CD14-positive monocyte (primary cell): ENCODE measurements around the gene GRIK4. TPM values are rescaled to one million over a fixed set of nuclear protein-coding genes. Genes with fewer than 3 reads are reported as not detected.

ENCODE experiments used
- DNase-seq, 3 donors: peaks; one replicate each; pipeline ENCODE4 v3.0.0-alpha.2; 2011 to 2022
- H2AFZ ChIP-seq: 2 replicates; pipeline ENCODE4 v1.6.0; 2012; ENCODE audit warnings: mild to moderate bottlenecking, low read depth, low read length, inconsistent platforms; ENCODE audit not compliant: insufficient read depth, poor library complexity, severe bottlenecking
- H3K27ac ChIP-seq, 2 donors: 1 replicate in 1 of 2; 2 replicates in 1 of 2; pipeline ENCODE4 v1.5.1; 2012 to 2013; ENCODE audit warnings: low read length in 2 of 2, control low read depth in 1 of 2, inconsistent platforms in 1 of 2, low read depth in 1 of 2, mild to moderate bottlenecking in 1 of 2
- H3K27me3 ChIP-seq, 2 donors: one replicate each; pipeline versions ENCODE4 v1.6.0 to v1.6.1; 2011 to 2013; ENCODE audit warnings: low read length in 2 of 2; ENCODE audit not compliant: control insufficient read depth in 2 of 2, insufficient read depth in 2 of 2
- H3K36me3 ChIP-seq, 2 donors: replicated peaks in 1 of 2; 1 replicate in 1 of 2; 2 replicates in 1 of 2; pipeline versions ENCODE4 v1.5.1 to v1.6.1; 2012 to 2013; ENCODE audit warnings: low read length in 2 of 2, control low read depth in 1 of 2, inconsistent platforms in 1 of 2, mild to moderate bottlenecking in 1 of 2; ENCODE audit not compliant: insufficient read depth in 2 of 2, control insufficient read depth in 1 of 2
- H3K4me1 ChIP-seq, 2 donors: 1 replicate in 1 of 2; 2 replicates in 1 of 2; pipeline versions ENCODE4 v1.5.1 to v1.6.1; 2012 to 2013; ENCODE audit warnings: low read length in 2 of 2, control low read depth in 1 of 2, inconsistent platforms in 1 of 2, mild to moderate bottlenecking in 1 of 2, moderate library complexity in 1 of 2; ENCODE audit not compliant: insufficient read depth in 2 of 2, control insufficient read depth in 1 of 2
- H3K4me2 ChIP-seq: replicated peaks from 2 replicates; pipeline ENCODE3; 2012; ENCODE audit warnings: low read length, moderate library complexity, mild to moderate bottlenecking; ENCODE audit not compliant: poor library complexity, severe bottlenecking; ENCODE audit errors: extremely low read depth
- H3K4me3 ChIP-seq, 3 experiments: fragments of 200-600 bp in 1 of 3; sonication (generic) in 1 of 3; replicated peaks in 1 of 3; 1 replicate in 2 of 3; 2 replicates in 1 of 3; pipeline ENCODE4 v1.5.1; 2011 to 2013; ENCODE audit warnings: low read length in 3 of 3, mild to moderate bottlenecking in 3 of 3, control low read depth in 2 of 3, low read depth in 2 of 3, inconsistent platforms in 1 of 3, moderate library complexity in 1 of 3
- H3K79me2 ChIP-seq: 2 replicates; pipeline ENCODE4 v1.6.0; 2012; ENCODE audit warnings: mild to moderate bottlenecking, control low read depth, inconsistent platforms, low read length, moderate library complexity; ENCODE audit not compliant: insufficient read depth
- H3K9ac ChIP-seq: 2 replicates; pipeline ENCODE4 v1.6.0; 2017; ENCODE audit warnings: low read length, mild to moderate bottlenecking; ENCODE audit not compliant: insufficient read depth, poor library complexity, severe bottlenecking
- H3K9me3 ChIP-seq, 2 donors: replicated peaks in 1 of 2; 1 replicate in 1 of 2; 2 replicates in 1 of 2; pipeline versions ENCODE4 v1.5.1 to v1.6.1; 2012 to 2013; ENCODE audit warnings: low read length in 2 of 2, control low read depth in 1 of 2; ENCODE audit not compliant: control insufficient read depth in 1 of 2, insufficient read depth in 1 of 2
- H4K20me1 ChIP-seq: 2 replicates; pipeline ENCODE4 v1.6.0; 2012; ENCODE audit warnings: mild to moderate bottlenecking, low read length, control low read depth, moderate library complexity; ENCODE audit not compliant: insufficient read depth
- H3K27ac Mint-ChIP-seq, 7 donors: one replicate each; pipeline ENCODE4 v1.8.0; 2020; ENCODE audit warnings: mild to moderate bottlenecking in 7 of 7, mixed read lengths in 7 of 7, moderate library complexity in 6 of 7, inconsistent platforms in 2 of 7
- H3K27me3 Mint-ChIP-seq, 3 donors: one replicate each; pipeline ENCODE4 v1.8.0; 2021 to 2022; ENCODE audit warnings: low read depth in 3 of 3, mild to moderate bottlenecking in 3 of 3, mixed read lengths in 3 of 3, moderate library complexity in 3 of 3, inconsistent platforms in 1 of 3
- H3K36me3 Mint-ChIP-seq, 2 donors: one replicate each; pipeline ENCODE4 v1.8.0; 2020; ENCODE audit warnings: mixed read lengths in 2 of 2, inconsistent platforms in 1 of 2, mild to moderate bottlenecking in 1 of 2
- H3K4me1 Mint-ChIP-seq: one replicate; pipeline ENCODE4 v1.8.0; 2020; ENCODE audit warnings: mild to moderate bottlenecking, mixed read lengths
- H3K4me3 Mint-ChIP-seq, 2 donors: one replicate each; pipeline ENCODE4 v1.8.0; 2020; ENCODE audit warnings: mild to moderate bottlenecking in 2 of 2, mixed read lengths in 2 of 2, moderate library complexity in 1 of 2
- H3K9me3 Mint-ChIP-seq, 7 donors: one replicate each; pipeline ENCODE4 v1.8.0; 2020 to 2022; ENCODE audit warnings: mixed read lengths in 7 of 7, mild to moderate bottlenecking in 6 of 7, moderate library complexity in 6 of 7, inconsistent platforms in 2 of 7
- CTCF ChIP-seq: fragments of 200-600 bp; IDR thresholded peaks from one replicate; pipeline ENCODE4 v1.8.0; 2022; ENCODE audit warnings: antibody characterized with exemption, mild to moderate bottlenecking
- WGBS: methylation state at CpG from one replicate; pipeline ENCODE4 v1.1.5; 2013; ENCODE audit warnings: missing lambda C conversion rate; ENCODE audit not compliant: insufficient coverage; 5-methylcytosine and 5-hydroxymethylcytosine counted together
- intact Hi-C, 2 donors: fragments of 100-400 bp; cut with micrococcal nuclease; formaldehyde crosslinking; loops; one replicate each; pipeline versions ENCODE4 v1.15.0 to v1.15.1; 2023
- polyA plus RNA-seq, 3 donors: library from polyadenylated mRNA; depleted of rRNA in 1 of 3; unstranded in 2 of 3; stranded (reverse) in 1 of 3; fragments of 300-500 nt in 2 of 3; fragments of >200 nt in 1 of 3; fragmentation: Illumina TruSeq in 2 of 3; gene quantifications; 1 replicate in 2 of 3; 2 replicates in 1 of 3; pipeline ENCODE4 v1.2.3, GENCODE V29; 2012 to 2021

Gene GRIK4
- polyA plus RNA-seq, 3 donors: not detected

DNA sequence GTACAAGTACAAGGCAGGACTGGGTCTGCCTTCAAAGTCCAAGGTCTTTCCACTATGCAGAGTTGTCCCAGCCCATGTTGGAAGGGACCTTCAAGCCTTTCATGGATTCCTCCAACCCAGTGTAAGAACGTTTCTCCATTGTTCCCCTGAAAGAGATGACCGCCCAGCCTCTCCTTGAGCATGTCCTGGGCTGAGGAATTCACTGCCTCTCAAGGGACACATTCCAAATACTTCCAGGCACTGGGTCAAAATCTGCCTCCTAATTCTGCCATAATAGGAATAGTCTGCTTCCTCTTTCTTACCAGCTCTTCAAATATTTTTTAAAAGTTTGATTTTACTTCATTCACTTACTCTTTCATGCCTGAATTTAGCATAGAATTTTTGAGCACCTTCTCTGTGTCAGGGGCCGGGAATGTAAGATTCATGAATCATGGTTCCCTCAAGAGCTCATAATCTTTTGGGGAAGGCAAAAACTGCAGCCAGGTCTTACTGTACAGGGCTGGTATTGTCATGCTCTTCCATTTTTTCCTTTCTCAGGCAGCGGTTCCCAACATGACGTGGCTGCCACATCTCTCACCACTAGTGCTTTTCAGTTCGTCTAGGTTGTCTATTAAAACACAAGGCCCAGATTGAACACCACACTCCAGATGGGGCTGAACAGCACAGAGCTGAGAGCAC lies 369.1 kb downstream of the GRIK4 start:
- H3K4me1 Mint-ChIP-seq: peaks cover 1% of the 10 kb centered on the region
- H3K79me2 ChIP-seq: no peaks in the 10 kb centered on the region
- H3K4me3 ChIP-seq: no peak overlapping the region
- intact Hi-C loops: no loop called here
- TF ChIP-seq CTCF: no peak
- no peaks in the 10 kb centered on the region for H3K4me1 ChIP-seq
- H2AFZ ChIP-seq: no peak overlapping the region
- H3K27me3 Mint-ChIP-seq: peaks cover 13 to 18% (median 13%) of the 10 kb centered on the region in 3 donors
- 88% methylated on average over 3 of the region's 6 CpGs for WGBS
- H3K4me2 ChIP-seq: no peak overlapping the region
- no peak overlapping the region for H3K9ac ChIP-seq
- H4K20me1 ChIP-seq: no peaks in the 10 kb centered on the region
- no peak overlapping the region for H3K27ac ChIP-seq
- H3K36me3 Mint-ChIP-seq: no peaks in the 10 kb centered on the region
- H3K27ac Mint-ChIP-seq: no peak overlapping the region
- no peaks in the 10 kb centered on the region for H3K9me3 ChIP-seq
- no peaks in the 10 kb centered on the region for H3K36me3 ChIP-seq
- no peak for DNase-seq
- no peaks in the 10 kb centered on the region for H3K27me3 ChIP-seq
- no peak overlapping the region for H3K4me3 Mint-ChIP-seq
- peaks cover 0 to 1% (median 0%) of the 10 kb centered on the region in 7 donors for H3K9me3 Mint-ChIP-seq

DNA sequence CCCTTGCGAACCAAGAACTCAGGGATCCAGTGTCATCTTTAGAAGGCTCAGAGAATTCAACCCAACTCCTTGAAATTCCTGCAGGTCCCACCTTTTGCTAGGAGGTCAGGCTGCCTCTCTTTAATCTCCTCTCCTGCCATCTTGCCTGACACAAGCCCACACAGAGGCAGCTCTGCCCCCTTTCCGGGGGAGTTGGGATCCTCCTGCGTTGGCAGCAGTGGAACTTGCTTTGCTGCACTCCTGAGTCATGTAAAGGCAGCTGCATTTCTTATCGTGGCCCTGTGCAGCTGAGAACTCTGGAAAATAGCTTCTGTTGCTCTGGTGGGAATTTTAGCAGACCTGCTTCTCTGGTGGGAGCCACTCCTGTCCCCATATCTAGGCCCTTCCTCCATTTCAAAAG lies 370.0 kb downstream of the GRIK4 start:
- H3K27me3 ChIP-seq: no peaks in the 10 kb centered on the region
- no peaks in the 10 kb centered on the region for H3K79me2 ChIP-seq
- Mint-ChIP-seq H3K27ac (no peak overlapping the region), H3K36me3 (no peaks in the 10 kb centered on the region), H3K4me3 (no peak overlapping the region), H3K4me1 (peaks cover 1% of the 10 kb centered on the region), H3K27me3 (peaks cover 13 to 18% (median 13%) of the 10 kb centered on the region in 3 donors), H3K9me3 (peaks cover 0 to 1% (median 0%) of the 10 kb centered on the region in 7 donors)
- 68% methylated on average over 4 of the region's 4 CpGs for WGBS
- no peaks in the 10 kb centered on the region for H3K36me3 ChIP-seq
- intact Hi-C loops: no loop called here
- no peaks in the 10 kb centered on the region for H3K9me3 ChIP-seq
- no peak overlapping the region for H3K27ac ChIP-seq
- no peak overlapping the region for H3K9ac ChIP-seq
- no peak overlapping the region for H3K4me2 ChIP-seq
- H3K4me1 ChIP-seq: no peaks in the 10 kb centered on the region
- DNase-seq: no peak
- TF ChIP-seq CTCF: no peak
- no peak overlapping the region for H3K4me3 ChIP-seq
- H2AFZ ChIP-seq: no peak overlapping the region
- H4K20me1 ChIP-seq: no peaks in the 10 kb centered on the region
